ENCODE results near the gene CAMTA1.

CAMTA1 gene

GRCh38 chr1:7223334-7224080, 438.3 kb downstream of the CAMTA1 start:
- no peak for DNase-seq

DNA sequence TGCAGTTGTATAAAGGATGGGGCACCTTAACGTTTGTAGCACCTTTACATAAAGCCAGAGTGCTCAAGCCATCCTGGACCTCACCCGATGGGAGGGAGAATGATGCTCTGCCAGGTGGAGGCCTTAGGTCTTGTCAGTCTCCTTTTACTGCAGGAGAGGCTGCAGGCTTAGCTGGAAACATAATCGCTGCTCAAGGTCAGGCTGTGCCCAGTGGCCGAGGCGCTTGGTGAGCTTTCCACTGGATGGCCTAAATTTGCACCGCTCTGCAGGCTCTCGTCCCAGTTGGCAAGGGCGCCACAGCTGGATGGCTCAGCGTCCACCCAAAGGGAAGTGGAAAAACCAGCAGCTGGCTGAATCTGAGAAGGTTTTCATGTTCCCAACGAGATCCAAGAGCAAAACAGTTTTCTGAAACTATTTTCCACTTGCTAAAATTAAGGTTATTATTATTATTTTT, 438.9 kb downstream of the CAMTA1 start:
- no peak for DNase-seq

DNA sequence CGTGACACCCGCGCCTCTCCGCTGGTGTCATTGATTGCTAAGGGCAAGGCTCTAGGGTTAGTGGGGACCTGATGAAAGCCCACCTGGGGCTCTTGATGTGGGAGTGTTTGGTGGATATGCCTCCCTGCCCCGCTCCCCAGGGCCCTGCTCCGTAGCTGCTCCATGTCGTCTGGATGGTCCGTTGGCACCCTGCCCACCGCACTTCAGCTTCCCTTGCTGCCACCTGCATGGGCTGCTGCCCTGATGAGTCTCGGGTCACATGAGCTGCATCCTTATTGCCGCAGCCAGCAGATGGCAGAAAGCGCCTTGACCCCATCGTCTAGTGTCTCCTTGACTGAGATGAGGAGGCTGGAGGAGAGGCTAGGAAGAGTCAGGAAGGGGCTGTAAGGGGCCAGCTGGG, 439.4 kb downstream of the CAMTA1 start:
- DNase-seq: peak; percentile 82

DNA sequence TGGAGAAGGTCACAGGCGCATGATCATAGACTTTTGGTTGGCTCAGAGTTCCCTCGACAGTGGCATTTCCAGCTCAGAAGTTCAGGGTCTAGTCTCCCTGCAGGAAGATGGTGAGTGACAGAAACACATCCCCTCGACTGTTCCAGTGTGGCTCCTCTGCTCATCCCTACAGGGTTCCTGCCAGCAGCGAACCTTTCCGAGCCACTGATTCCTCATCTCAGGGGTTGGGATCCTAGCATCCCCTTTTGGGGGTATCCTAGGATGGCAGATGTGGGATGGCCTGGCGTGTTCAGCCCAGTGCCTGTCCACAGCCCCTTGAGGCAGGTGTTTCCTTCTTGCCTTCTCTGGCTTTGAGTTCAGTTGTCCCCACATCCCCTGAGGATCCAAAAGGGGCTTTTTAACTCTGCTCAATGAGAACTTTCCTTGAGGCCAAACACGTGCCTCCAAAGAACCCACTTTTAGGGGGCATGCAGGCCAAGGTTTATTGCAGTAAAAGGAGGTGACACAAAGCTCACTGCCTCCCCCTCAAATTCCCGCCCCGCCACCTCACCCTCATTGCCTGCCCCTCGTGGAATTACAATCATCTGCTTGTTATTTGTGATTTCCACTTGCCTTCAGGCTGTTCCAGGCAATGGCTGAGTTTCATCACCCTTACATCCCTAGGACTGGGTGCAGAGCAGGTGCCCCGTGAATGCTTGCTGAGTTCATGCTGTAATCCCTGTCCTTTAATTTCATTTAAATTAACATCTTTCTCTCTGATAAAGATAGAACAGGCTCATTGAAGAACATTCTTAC, 440.7 kb downstream of the CAMTA1 start:
- DNase-seq: no peak

GRCh38 chr1:7227654-7228053, 442.4 kb downstream of the CAMTA1 start:
- no peak for DNase-seq

- peak; percentile 42 for DNase-seq
These were observed 443.2 kb downstream of the CAMTA1 start for GRCh38 chr1:7228252-7228961.

GRCh38 chr1:7229186-7229585, 443.9 kb downstream of the CAMTA1 start:
- DNase-seq: peak; percentile 9

DNA sequence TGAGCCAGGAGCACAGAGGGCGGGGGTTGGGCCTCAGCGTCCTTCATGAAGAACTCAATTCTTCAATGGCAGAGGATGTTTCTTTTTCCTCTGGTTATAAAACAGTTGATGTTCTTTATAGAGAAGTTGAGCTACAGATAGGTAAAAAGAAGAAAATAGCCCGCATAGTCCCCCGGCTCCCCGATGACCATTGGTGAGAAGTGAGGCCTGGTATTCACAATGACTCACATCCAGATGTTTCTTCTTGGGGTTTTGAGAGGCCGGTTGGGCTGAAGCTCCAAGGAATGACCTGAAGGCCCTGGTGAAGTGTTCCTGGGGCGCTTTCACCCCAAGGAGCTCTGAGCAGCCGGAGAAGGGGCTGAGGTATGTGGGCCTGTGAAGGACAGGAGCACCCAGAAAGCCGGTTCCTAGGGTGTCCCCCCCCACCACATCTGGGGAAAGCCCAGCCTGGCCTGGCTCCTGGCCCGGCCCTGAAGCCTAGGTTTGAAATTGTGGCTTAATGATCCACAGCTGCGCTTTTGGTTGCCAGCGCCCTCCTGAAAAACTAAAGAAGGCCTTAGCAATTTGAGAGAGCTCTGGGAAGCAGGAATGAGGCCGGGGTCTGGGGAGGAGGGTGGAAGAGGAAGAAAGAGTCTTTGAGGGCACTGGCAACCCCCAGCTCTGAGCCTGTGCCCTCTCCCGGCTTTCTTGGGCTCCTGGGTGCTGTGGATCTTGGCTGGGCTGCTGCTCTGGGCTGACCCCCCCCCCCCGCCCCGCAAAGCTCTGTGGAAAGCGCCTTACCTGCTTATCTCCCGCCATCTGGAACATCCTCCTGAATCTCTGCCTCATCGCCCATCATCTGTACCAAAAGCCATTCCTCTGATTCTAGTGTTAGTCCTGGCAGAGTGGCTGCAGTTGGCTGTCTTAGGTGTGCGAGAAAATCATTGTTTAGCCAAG, 444.7 kb downstream of the CAMTA1 start:
- no peak for DNase-seq

- DNase-seq: no peak
These were observed 447.4 kb downstream of the CAMTA1 start for GRCh38 chr1:7232441-7233236.

- DNase-seq: no peak
These were observed 447.9 kb downstream of the CAMTA1 start for GRCh38 chr1:7233237-7233540.

- no peak for DNase-seq
These were observed 448.6 kb downstream of the CAMTA1 start for GRCh38 chr1:7233646-7234470.

DNA sequence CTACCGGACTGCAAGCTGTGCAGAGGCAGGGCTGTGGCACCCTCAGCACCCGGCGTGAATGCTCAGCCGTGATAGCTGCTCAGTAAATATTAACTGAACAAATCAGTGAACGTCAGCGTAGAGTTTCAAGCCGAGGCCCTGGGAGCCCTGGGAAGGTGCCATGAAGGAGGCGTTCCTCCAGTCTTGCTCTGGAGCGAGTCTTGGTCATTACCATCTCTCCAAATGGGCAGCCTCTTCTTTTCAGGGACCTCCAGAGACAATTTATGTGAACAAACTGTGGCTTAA, 449.2 kb downstream of the CAMTA1 start:
- DNase-seq: no peak

DNA sequence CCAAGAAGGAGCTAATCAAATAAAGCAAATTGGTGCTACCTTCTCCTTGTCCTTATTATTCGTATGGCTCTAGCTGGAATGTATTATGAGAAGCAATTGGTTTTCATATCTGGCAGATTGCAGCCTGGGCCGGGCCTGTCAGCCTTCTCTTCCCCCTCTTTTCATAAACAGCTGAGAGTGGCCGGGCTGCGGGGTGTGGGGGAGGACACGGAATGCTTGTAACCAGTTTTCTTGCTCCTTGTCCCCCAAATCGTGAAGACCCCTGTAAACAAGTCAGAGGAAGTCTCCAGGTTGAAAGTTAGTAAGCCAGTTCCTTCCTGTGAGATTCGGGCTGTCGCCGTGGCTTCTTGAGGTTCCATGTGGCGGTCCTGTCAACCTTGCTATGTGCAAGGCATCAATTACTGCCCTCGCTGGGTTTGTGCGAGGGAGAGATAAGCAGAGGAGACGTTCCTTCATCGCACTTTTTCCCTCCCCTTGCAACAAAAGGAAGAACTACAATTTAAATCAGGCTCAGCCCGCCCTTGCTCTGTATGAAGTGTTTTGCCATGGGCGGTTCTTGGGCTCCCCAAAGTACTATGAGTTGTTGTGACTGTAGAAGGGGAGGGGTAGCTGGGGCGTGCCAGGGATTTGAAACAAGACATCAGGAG, 450.7 kb downstream of the CAMTA1 start:
- DNase-seq: no peak

DNA sequence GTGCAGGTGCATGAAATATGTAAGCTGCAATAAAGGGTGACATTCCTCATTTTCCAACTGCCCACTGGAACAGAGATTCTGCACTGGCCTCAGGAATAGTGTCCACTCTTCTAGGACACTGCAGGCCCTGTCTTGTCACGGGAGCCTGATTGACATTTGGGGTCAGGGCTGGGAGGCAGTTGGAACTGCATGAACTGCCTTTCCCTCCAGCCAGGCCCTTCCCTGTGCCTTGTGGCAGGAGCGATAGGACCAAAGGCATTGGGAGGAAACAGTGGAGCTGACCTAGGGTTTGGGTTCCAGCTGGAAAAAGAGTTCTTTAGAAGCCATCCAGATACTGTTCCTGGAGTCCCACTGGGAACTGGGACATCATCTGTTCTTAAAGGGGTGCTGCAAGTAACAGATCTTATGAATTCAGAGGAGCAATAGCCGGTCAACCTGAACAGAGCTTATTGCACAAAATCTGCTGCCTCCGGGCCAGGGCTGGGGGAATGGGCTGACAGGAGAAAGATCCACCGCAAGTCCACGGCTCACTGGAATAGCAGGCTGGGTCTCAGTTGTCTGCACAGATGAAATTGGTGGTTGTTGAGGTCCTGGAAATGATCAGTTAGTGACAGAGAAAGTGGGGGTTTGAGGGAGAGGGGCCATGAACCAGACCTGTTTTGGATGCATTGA, 451.7 kb downstream of the CAMTA1 start:
- no peak for DNase-seq

GRCh38 chr1:7247158-7247557, 461.9 kb downstream of the CAMTA1 start:
- no peak for DNase-seq

- no peak for DNase-seq
These were observed 462.7 kb downstream of the CAMTA1 start for GRCh38 chr1:7247791-7248548.

GRCh38 chr1:7248549-7249199, 463.4 kb downstream of the CAMTA1 start:
- no peak for DNase-seq

GRCh38 chr1:7249516-7249915, 464.3 kb downstream of the CAMTA1 start:
- DNase-seq: no peak

GRCh38 chr1:7250176-7250575, 464.9 kb downstream of the CAMTA1 start:
- DNase-seq: no peak

All from SHP77 treated with DMSO at 0.1 percent for 48 hours (cell line).